KMS-11 (cell line): ENCODE data around the gene RARS1.

Experiments
- H2AFZ ChIP-seq: fragments of 200-600 bp; sonication (generic); 2 replicates; pipeline ENCODE4 v1.6.1; 2016; ENCODE audit warnings: antibody characterized with exemption, mixed run types, low read depth
- H3K27ac ChIP-seq: fragments of 200-600 bp; sonication (generic); 2 replicates; pipeline ENCODE4 v1.6.1; 2016; ENCODE audit warnings: mild to moderate bottlenecking, mixed run types
- H3K27me3 ChIP-seq: fragments of 200-600 bp; sonication (generic); 2 replicates; pipeline ENCODE4 v1.6.1; 2017; ENCODE audit warnings: mild to moderate bottlenecking, low read depth, mixed run types, moderate library complexity; ENCODE audit not compliant: insufficient read depth
- H3K36me3 ChIP-seq: fragments of 200-600 bp; sonication (generic); 2 replicates; pipeline ENCODE4 v1.6.1; 2017; ENCODE audit warnings: mild to moderate bottlenecking, mixed run types; ENCODE audit not compliant: insufficient read depth
- H3K4me1 ChIP-seq: fragments of 200-600 bp; sonication (generic); 2 replicates; pipeline ENCODE4 v1.6.1; 2016; ENCODE audit warnings: mild to moderate bottlenecking, low read depth, mixed run types; ENCODE audit not compliant: poor library complexity, severe bottlenecking
- H3K4me2 ChIP-seq: fragments of 200-600 bp; sonication (generic); 2 replicates; pipeline ENCODE4 v1.7.0; 2016; ENCODE audit warnings: mild to moderate bottlenecking, mixed run types
- H3K4me3 ChIP-seq: fragments of 200-600 bp; sonication (generic); IDR thresholded peaks from 2 replicates; pipeline ENCODE4 v1.6.1; 2017; ENCODE audit warnings: low read depth, low read length, mixed read lengths; ENCODE audit not compliant: insufficient read depth
- H3K79me2 ChIP-seq: fragments of 200-600 bp; sonication (generic); 2 replicates; pipeline ENCODE4 v1.6.1; 2016; ENCODE audit warnings: low read depth, mixed run types; ENCODE audit not compliant: insufficient read depth
- H3K9ac ChIP-seq: fragments of 200-600 bp; sonication (generic); 2 replicates; pipeline ENCODE4 v1.6.1; 2016; ENCODE audit warnings: mild to moderate bottlenecking, mixed run types
- H4K20me1 ChIP-seq: fragments of 200-600 bp; sonication (generic); 2 replicates; pipeline ENCODE4 v1.6.1; 2016; ENCODE audit warnings: mild to moderate bottlenecking, mixed run types; ENCODE audit not compliant: insufficient read depth
- CTCF ChIP-seq: fragments of 200-600 bp; sonication (generic); conservative IDR thresholded peaks from 2 replicates; pipeline ENCODE4 v1.6.1; 2017; ENCODE audit warnings: low read depth, mild to moderate bottlenecking, antibody characterized with exemption, low read length, moderate library complexity, mixed read lengths

Gene RARS1

GRCh38 chr5:168471785-168472184, 14.5 kb upstream of the RARS1 start:
- Histone ChIP-seq H4K20me1 (no peaks in the 10 kb centered on the region), H3K27ac (no peak overlapping the region), H3K4me1 (no peaks in the 10 kb centered on the region), H3K36me3 (no peaks in the 10 kb centered on the region), H3K4me2 (no peak overlapping the region), H3K79me2 (no peaks in the 10 kb centered on the region), H3K9ac (no peak overlapping the region), H3K4me3 (no peak overlapping the region), H3K27me3 (no peaks in the 10 kb centered on the region), H2AFZ (no peak overlapping the region)
- TF ChIP-seq CTCF: no peak

GRCh38 chr5:168472329-168472728, 13.9 kb upstream of the RARS1 start:
- TF ChIP-seq CTCF: no peak
- Histone ChIP-seq H4K20me1 (no peaks in the 10 kb centered on the region), H3K4me1 (no peaks in the 10 kb centered on the region), H3K9ac (no peak overlapping the region), H2AFZ (no peak overlapping the region), H3K4me3 (no peak overlapping the region), H3K4me2 (no peak overlapping the region), H3K79me2 (no peaks in the 10 kb centered on the region), H3K36me3 (no peaks in the 10 kb centered on the region), H3K27me3 (no peaks in the 10 kb centered on the region), H3K27ac (no peak overlapping the region)

- H3K4me1 ChIP-seq: no peaks in the 10 kb centered on the region
- no peak overlapping the region for H3K4me2 ChIP-seq
- H3K27ac ChIP-seq: no peak overlapping the region
- no peak overlapping the region for H3K9ac ChIP-seq
- H2AFZ ChIP-seq: no peak overlapping the region
- H3K36me3 ChIP-seq: no peaks in the 10 kb centered on the region
- no peak overlapping the region for H3K4me3 ChIP-seq
- no peaks in the 10 kb centered on the region for H3K27me3 ChIP-seq
- H3K79me2 ChIP-seq: no peaks in the 10 kb centered on the region
- no peak for TF ChIP-seq CTCF
- no peaks in the 10 kb centered on the region for H4K20me1 ChIP-seq
Measured at GRCh38 chr5:168474319-168474718, 12.0 kb upstream of the RARS1 start.

- Histone ChIP-seq H2AFZ (no peak overlapping the region), H3K9ac (no peak overlapping the region), H4K20me1 (no peaks in the 10 kb centered on the region), H3K27ac (no peak overlapping the region), H3K4me3 (no peak overlapping the region), H3K79me2 (no peaks in the 10 kb centered on the region), H3K36me3 (no peaks in the 10 kb centered on the region), H3K27me3 (no peaks in the 10 kb centered on the region), H3K4me1 (peaks cover 17% of the 10 kb centered on the region), H3K4me2 (no peak overlapping the region)
- no peak for TF ChIP-seq CTCF
Measured at GRCh38 chr5:168477060-168477459, 9.2 kb upstream of the RARS1 start.

- no peak overlapping the region for H3K4me2 ChIP-seq
Measured at GRCh38 chr5:168479166-168479565, 7.1 kb upstream of the RARS1 start.

More at GRCh38 chr5:168479166-168479565, 7.1 kb upstream of the RARS1 start:
- Histone ChIP-seq H3K36me3 (no peaks in the 10 kb centered on the region), H3K4me1 (peaks cover 22% of the 10 kb centered on the region), H4K20me1 (no peaks in the 10 kb centered on the region), H3K27ac (no peak overlapping the region), H3K79me2 (no peaks in the 10 kb centered on the region), H3K9ac (no peak overlapping the region), H3K4me3 (no peak overlapping the region), H2AFZ (no peak overlapping the region), H3K27me3 (no peaks in the 10 kb centered on the region)
- TF ChIP-seq CTCF: no peak
